CD4-positive, alpha-beta T cell treated with Interferon gamma for 1 hour (primary cell): ENCODE results near the gene RNASE11.
"Not testable (repeated sequence)": the region's sequence is repeated elsewhere in the genome, so short reads cannot be mapped to it uniquely, and the experiment has no call there.

ENCODE experiments used
- DNase-seq: peaks from one replicate; pipeline ENCODE4 v3.0.0-alpha.2; 2020

Gene RNASE11

GRCh38 chr14:20578325-20578724 lies 9.5 kb downstream of the RNASE11 start:
- DNase-seq: no peak

- DNase-seq: not testable (repeated sequence)
Measured at GRCh38 chr14:20572382-20572990, 15.3 kb downstream of the RNASE11 start.

- not testable (repeated sequence) for DNase-seq
Measured at GRCh38 chr14:20570720-20571119, 17.1 kb downstream of the RNASE11 start.

GRCh38 chr14:20569865-20570264 lies 17.9 kb downstream of the RNASE11 start:
- DNase-seq: not testable (repeated sequence)

- DNase-seq: no peak
Measured at GRCh38 chr14:20569066-20569465, 18.7 kb downstream of the RNASE11 start.

GRCh38 chr14:20568393-20568792 lies 19.4 kb downstream of the RNASE11 start:
- DNase-seq: no peak

- DNase-seq: not testable (repeated sequence)
Measured at GRCh38 chr14:20567199-20567598, 20.6 kb downstream of the RNASE11 start.

GRCh38 chr14:20564501-20564997 lies 23.3 kb downstream of the RNASE11 start:
- DNase-seq: no peak

- no peak for DNase-seq
Measured at GRCh38 chr14:20563971-20564370, 23.8 kb downstream of the RNASE11 start.

- no peak for DNase-seq
Measured at GRCh38 chr14:20560961-20561360, 26.8 kb downstream of the RNASE11 start, which contains the start of gene RNASE9. RNASE9 (minus strand) TSS chr14:20561047.

GRCh38 chr14:20559461-20559904 lies 28.3 kb downstream of the RNASE11 start:
- no peak for DNase-seq

- no peak for DNase-seq
Measured at GRCh38 chr14:20557212-20557542, 30.6 kb downstream of the RNASE11 start.

GRCh38 chr14:20556500-20557211 lies 31.1 kb downstream of the RNASE11 start:
- no peak for DNase-seq

- no peak for DNase-seq
Measured at GRCh38 chr14:20555845-20556244, 32.0 kb downstream of the RNASE11 start.

- DNase-seq: no peak
Measured at GRCh38 chr14:20553024-20553423, 34.8 kb downstream of the RNASE11 start.

- DNase-seq: no peak
Measured at GRCh38 chr14:20551606-20552005, 36.2 kb downstream of the RNASE11 start.

- no peak for DNase-seq
Measured at GRCh38 chr14:20550926-20551325, 36.9 kb downstream of the RNASE11 start.

- DNase-seq: no peak
Measured at GRCh38 chr14:20548414-20549158, 39.2 kb downstream of the RNASE11 start.

- no peak for DNase-seq
Measured at GRCh38 chr14:20546877-20547276, 40.9 kb downstream of the RNASE11 start.

- no peak for DNase-seq
Measured at GRCh38 chr14:20539906-20540305, 47.9 kb downstream of the RNASE11 start.
